GM13976 (cell line): Measurements from ENCODE around the gene CAMK2D.

Experiments
- DNase-seq: peaks from one replicate; pipeline ENCODE4 v3.0.0; 2012; ENCODE audit warnings: low spot score
- CTCF ChIP-seq: IDR thresholded peaks from 2 replicates; pipeline ENCODE4 v1.5.1; 2012; ENCODE audit warnings: borderline replicate concordance, mild to moderate bottlenecking; ENCODE audit not compliant: insufficient read depth; ENCODE audit errors: extremely low read depth, missing control alignments, control extremely low read depth
- in situ Hi-C: fragments of 300-500 bp; cut with MboI; formaldehyde crosslinking; loops from one replicate; pipeline ENCODE4 v1.12.0; 2022; ENCODE audit warnings: low sequenced_read_pairs, mixed read lengths, inconsistent platforms; ENCODE audit not compliant: unreplicated experiment

CAMK2D gene

GRCh38 chr4:113499696-113500095 is 261.8 kb downstream of the CAMK2D start:
- in situ Hi-C loops: no loop called here
- no peak for DNase-seq
- no peak for TF ChIP-seq CTCF

GRCh38 chr4:113499166-113499565 is 262.4 kb downstream of the CAMK2D start:
- in situ Hi-C loops: no loop called here
- no peak for TF ChIP-seq CTCF
- DNase-seq: no peak

- TF ChIP-seq CTCF: no peak
- no peak for DNase-seq
- in situ Hi-C loops: no loop called here
These were observed 264.2 kb downstream of the CAMK2D start for GRCh38 chr4:113497154-113497884.

GRCh38 chr4:113496698-113497097 is 264.8 kb downstream of the CAMK2D start:
- no peak for TF ChIP-seq CTCF
- in situ Hi-C loops: no loop called here
- DNase-seq: no peak

- DNase-seq: no peak
- in situ Hi-C loops: no loop called here
- TF ChIP-seq CTCF: no peak
These were observed 265.7 kb downstream of the CAMK2D start for GRCh38 chr4:113495790-113496189.

GRCh38 chr4:113483131-113483530 is 278.4 kb downstream of the CAMK2D start:
- in situ Hi-C loops: no loop called here
- no peak for TF ChIP-seq CTCF
- DNase-seq: no peak
